Measurements from ENCODE around the gene GPRC5A. TPM values are rescaled to one million over a fixed set of nuclear protein-coding genes. Genes with fewer than 3 reads are reported as not detected.

The GPRC5A gene
- total RNA-seq, 2 donors from 2014 or later, result 0.32 to 0.60 TPM

GRCh38 chr12:12925388-12925787, 34.0 kb downstream of the GPRC5A start:
- no peak for DNase-seq
- no peak for ATAC-seq (replicated peaks in 1 of 2)
- no peaks in the 10 kb centered on the region for H3K9me3 Mint-ChIP-seq
- no peak overlapping the region for H3K4me3 Mint-ChIP-seq
- H3K27me3 Mint-ChIP-seq (ENCODE audit: low read depth), result no peaks in the 10 kb centered on the region
- H3K27ac Mint-ChIP-seq, result no peak overlapping the region
- H3K36me3 Mint-ChIP-seq (ENCODE audit: insufficient read depth in 2 of 2), result no peaks in the 10 kb centered on the region
- H3K4me1 Mint-ChIP-seq (ENCODE audit: low read depth), result no peaks in the 10 kb centered on the region

- no peak overlapping the region for H3K27ac Mint-ChIP-seq
- peak overlapping the region in 1 of 2 donors; percentile 29 for H3K4me3 Mint-ChIP-seq
- no peak for DNase-seq
- no peaks in the 10 kb centered on the region for H3K36me3 Mint-ChIP-seq (ENCODE audit: insufficient read depth in 2 of 2)
- H3K9me3 Mint-ChIP-seq, result no peaks in the 10 kb centered on the region
- no peaks in the 10 kb centered on the region for H3K27me3 Mint-ChIP-seq (ENCODE audit: low read depth)
- no peak for ATAC-seq (replicated peaks in 1 of 2)
- no peaks in the 10 kb centered on the region for H3K4me1 Mint-ChIP-seq (ENCODE audit: low read depth)
Measured at GRCh38 chr12:12926571-12927071, 35.3 kb downstream of the GPRC5A start.

- H3K4me1 Mint-ChIP-seq (ENCODE audit: low read depth), result no peaks in the 10 kb centered on the region
- H3K9me3 Mint-ChIP-seq, result no peaks in the 10 kb centered on the region
- no peak overlapping the region for H3K27ac Mint-ChIP-seq
- H3K27me3 Mint-ChIP-seq (ENCODE audit: low read depth), result no peaks in the 10 kb centered on the region
- H3K4me3 Mint-ChIP-seq, result peak overlapping the region; percentile 14 to 46
- peak in 1 of 2 donors; percentile 82 for ATAC-seq (replicated peaks in 1 of 2)
- DNase-seq, result peak in 1 of 2 donors; percentile 56
- H3K36me3 Mint-ChIP-seq (ENCODE audit: insufficient read depth in 2 of 2), result no peaks in the 10 kb centered on the region
Measured at GRCh38 chr12:12927211-12928079, 36.1 kb downstream of the GPRC5A start.

GRCh38 chr12:12929696-12930095, 38.3 kb downstream of the GPRC5A start:
- no peaks in the 10 kb centered on the region for H3K4me1 Mint-ChIP-seq (ENCODE audit: low read depth)
- ATAC-seq (replicated peaks in 1 of 2) (no peak), DNase-seq (no peak)
- H3K27me3 Mint-ChIP-seq (ENCODE audit: low read depth), result no peaks in the 10 kb centered on the region
- H3K36me3 Mint-ChIP-seq (ENCODE audit: insufficient read depth in 2 of 2), result no peaks in the 10 kb centered on the region
- H3K27ac Mint-ChIP-seq, result no peak overlapping the region
- H3K4me3 Mint-ChIP-seq, result no peak overlapping the region
- no peaks in the 10 kb centered on the region for H3K9me3 Mint-ChIP-seq

- DNase-seq (no peak), ATAC-seq (replicated peaks in 1 of 2) (no peak)
- no peaks in the 10 kb centered on the region for H3K36me3 Mint-ChIP-seq (ENCODE audit: insufficient read depth in 2 of 2)
- H3K9me3 Mint-ChIP-seq, result no peaks in the 10 kb centered on the region
- no peak overlapping the region for H3K27ac Mint-ChIP-seq
- H3K27me3 Mint-ChIP-seq (ENCODE audit: low read depth), result no peaks in the 10 kb centered on the region
- H3K4me1 Mint-ChIP-seq (ENCODE audit: low read depth), result no peaks in the 10 kb centered on the region
- H3K4me3 Mint-ChIP-seq, result no peak overlapping the region
Measured at GRCh38 chr12:12930633-12931219, 39.4 kb downstream of the GPRC5A start.

GRCh38 chr12:12933742-12934141, 42.4 kb downstream of the GPRC5A start:
- no peak for DNase-seq
- ATAC-seq (replicated peaks in 1 of 2), result no peak
- H3K4me1 Mint-ChIP-seq (ENCODE audit: low read depth), result no peaks in the 10 kb centered on the region
- H3K9me3 Mint-ChIP-seq, result no peaks in the 10 kb centered on the region
- H3K27ac Mint-ChIP-seq, result no peak overlapping the region
- no peaks in the 10 kb centered on the region for H3K36me3 Mint-ChIP-seq (ENCODE audit: insufficient read depth in 2 of 2)
- no peak overlapping the region for H3K4me3 Mint-ChIP-seq
- no peaks in the 10 kb centered on the region for H3K27me3 Mint-ChIP-seq (ENCODE audit: low read depth)

GRCh38 chr12:12934556-12934955, 43.2 kb downstream of the GPRC5A start:
- Mint-ChIP-seq H3K27me3 (ENCODE audit: low read depth) (no peaks in the 10 kb centered on the region), H3K9me3 (no peaks in the 10 kb centered on the region), H3K36me3 (ENCODE audit: insufficient read depth in 2 of 2) (no peaks in the 10 kb centered on the region), H3K4me1 (ENCODE audit: low read depth) (no peaks in the 10 kb centered on the region), H3K4me3 (no peak overlapping the region), H3K27ac (no peak overlapping the region)
- no peak for DNase-seq
- no peak for ATAC-seq (replicated peaks in 1 of 2)

- Mint-ChIP-seq H3K9me3 (no peaks in the 10 kb centered on the region), H3K4me1 (ENCODE audit: low read depth) (no peaks in the 10 kb centered on the region), H3K36me3 (ENCODE audit: insufficient read depth in 2 of 2) (no peaks in the 10 kb centered on the region), H3K27ac (no peak overlapping the region), H3K27me3 (ENCODE audit: low read depth) (no peaks in the 10 kb centered on the region), H3K4me3 (no peak overlapping the region)
- DNase-seq, result no peak
- no peak for ATAC-seq (replicated peaks in 1 of 2)
Measured at GRCh38 chr12:12936983-12937491, 45.7 kb downstream of the GPRC5A start.

- H3K4me1 Mint-ChIP-seq (ENCODE audit: low read depth), result no peaks in the 10 kb centered on the region
- H3K27ac Mint-ChIP-seq, result no peak overlapping the region
- no peaks in the 10 kb centered on the region for H3K27me3 Mint-ChIP-seq (ENCODE audit: low read depth)
- no peaks in the 10 kb centered on the region for H3K36me3 Mint-ChIP-seq (ENCODE audit: insufficient read depth in 2 of 2)
- ATAC-seq (replicated peaks in 1 of 2) (no peak), DNase-seq (no peak)
- H3K4me3 Mint-ChIP-seq, result no peak overlapping the region
- H3K9me3 Mint-ChIP-seq, result no peaks in the 10 kb centered on the region
Measured at GRCh38 chr12:12938541-12938940, 47.2 kb downstream of the GPRC5A start.

GRCh38 chr12:12939888-12940287, 48.5 kb downstream of the GPRC5A start:
- H3K27ac Mint-ChIP-seq, result no peak overlapping the region
- no peak overlapping the region for H3K4me3 Mint-ChIP-seq
- no peaks in the 10 kb centered on the region for H3K4me1 Mint-ChIP-seq (ENCODE audit: low read depth)
- no peak for DNase-seq
- no peak for ATAC-seq (replicated peaks in 1 of 2)
- no peaks in the 10 kb centered on the region for H3K36me3 Mint-ChIP-seq (ENCODE audit: insufficient read depth in 2 of 2)
- H3K27me3 Mint-ChIP-seq (ENCODE audit: low read depth), result no peaks in the 10 kb centered on the region
- no peaks in the 10 kb centered on the region for H3K9me3 Mint-ChIP-seq

GRCh38 chr12:12941450-12942350, 50.3 kb downstream of the GPRC5A start:
- no peaks in the 10 kb centered on the region for H3K36me3 Mint-ChIP-seq (ENCODE audit: insufficient read depth in 2 of 2)
- no peak overlapping the region for H3K4me3 Mint-ChIP-seq
- H3K4me1 Mint-ChIP-seq (ENCODE audit: low read depth), result no peaks in the 10 kb centered on the region
- no peak overlapping the region for H3K27ac Mint-ChIP-seq
- no peaks in the 10 kb centered on the region for H3K9me3 Mint-ChIP-seq
- H3K27me3 Mint-ChIP-seq (ENCODE audit: low read depth), result no peaks in the 10 kb centered on the region
- no peak for ATAC-seq (replicated peaks in 1 of 2)
- DNase-seq, result no peak

GRCh38 chr12:12943586-12944260, 52.4 kb downstream of the GPRC5A start:
- Mint-ChIP-seq H3K4me3 (no peak overlapping the region), H3K27ac (no peak overlapping the region), H3K36me3 (ENCODE audit: insufficient read depth in 2 of 2) (no peaks in the 10 kb centered on the region), H3K9me3 (no peaks in the 10 kb centered on the region), H3K4me1 (ENCODE audit: low read depth) (peaks cover 8% of the 10 kb centered on the region), H3K27me3 (ENCODE audit: low read depth) (no peaks in the 10 kb centered on the region)
- ATAC-seq (replicated peaks in 1 of 2) (no peak), DNase-seq (no peak)

All from activated T-cell treated with anti-CD3 and anti-CD28 coated beads, Interleukin-2, amount 50 U/mL, for 72 hours (primary cell).